Measurements from ENCODE around the gene MBNL3.

Gene MBNL3

DNA sequence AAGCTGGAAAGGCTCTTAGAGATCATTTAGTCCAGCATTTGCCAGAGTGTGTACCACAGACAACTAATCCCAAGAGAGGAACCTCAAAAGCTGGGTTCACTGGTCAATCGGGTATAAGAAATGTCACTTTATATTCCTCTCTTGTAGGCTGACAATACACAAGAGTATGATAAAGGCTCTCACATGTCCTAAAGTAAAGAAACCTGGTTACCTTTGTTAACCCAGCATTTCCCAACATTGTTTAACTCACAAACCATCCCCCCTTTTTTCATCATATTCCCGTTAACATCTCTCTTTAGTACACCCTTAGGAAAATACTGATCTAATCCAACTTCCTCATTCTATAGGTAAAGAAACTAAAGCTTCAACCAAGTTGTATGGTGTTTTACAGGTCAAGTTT lies 74.4 kb downstream of the MBNL3 start:
- no peak for DNase-seq (ENCODE audit: low read depth)

DNA sequence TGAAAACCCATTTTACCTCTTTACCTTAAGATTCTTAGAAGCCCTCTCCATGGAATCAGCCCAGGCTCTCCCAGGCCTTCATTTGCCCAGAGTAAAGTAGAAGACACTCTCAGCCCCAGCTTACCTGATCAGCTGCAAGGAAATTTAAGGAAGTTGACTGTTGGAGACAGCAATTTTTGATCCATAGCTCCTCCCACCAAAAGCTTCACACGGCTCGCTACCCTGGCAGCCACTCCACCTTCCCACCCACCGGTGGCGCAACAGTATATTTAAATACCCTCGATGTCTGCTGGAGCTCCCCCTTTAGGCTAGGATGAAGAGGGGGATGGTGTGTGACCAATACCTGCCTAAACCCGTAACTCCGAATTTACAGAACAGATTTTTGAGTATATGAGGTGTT lies 75.4 kb downstream of the MBNL3 start:
- no peak for DNase-seq (ENCODE audit: low read depth)

- no peak for DNase-seq (ENCODE audit: low read depth)
Measured at GRCh38 chrX:132412208-132412607, 76.6 kb downstream of the MBNL3 start.

DNA sequence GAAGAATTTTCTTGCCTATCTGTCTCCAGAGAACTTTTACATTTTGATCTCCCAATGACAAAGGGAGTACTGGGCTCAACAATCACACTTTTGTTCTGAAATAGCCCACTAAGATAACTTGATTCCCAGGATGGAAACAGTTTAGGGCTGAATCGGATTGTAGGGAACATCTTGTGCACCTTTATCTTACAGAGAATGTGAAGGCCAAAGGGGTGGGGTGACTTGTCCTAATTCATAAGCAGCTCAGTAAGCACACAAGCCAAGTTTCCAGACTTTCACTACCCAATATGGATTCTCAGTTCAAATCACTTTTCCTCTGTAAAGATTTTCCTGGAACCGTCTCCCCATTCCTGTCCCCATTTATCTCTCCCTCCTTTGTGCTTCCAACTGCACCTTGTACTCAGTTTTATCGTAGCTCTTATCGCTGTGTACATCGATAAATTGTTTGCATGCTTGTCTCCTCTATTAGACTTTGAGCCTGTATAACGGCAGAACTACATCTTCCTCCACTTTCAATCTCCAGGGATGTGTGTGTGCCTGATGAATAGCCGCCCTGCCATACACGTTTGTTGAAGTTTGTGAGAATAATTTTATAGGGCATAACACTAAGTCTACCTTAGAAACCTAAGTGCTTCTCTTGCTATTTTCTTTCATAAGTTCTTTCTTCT lies 77.4 kb downstream of the MBNL3 start:
- no peak for DNase-seq (ENCODE audit: low read depth)

DNA sequence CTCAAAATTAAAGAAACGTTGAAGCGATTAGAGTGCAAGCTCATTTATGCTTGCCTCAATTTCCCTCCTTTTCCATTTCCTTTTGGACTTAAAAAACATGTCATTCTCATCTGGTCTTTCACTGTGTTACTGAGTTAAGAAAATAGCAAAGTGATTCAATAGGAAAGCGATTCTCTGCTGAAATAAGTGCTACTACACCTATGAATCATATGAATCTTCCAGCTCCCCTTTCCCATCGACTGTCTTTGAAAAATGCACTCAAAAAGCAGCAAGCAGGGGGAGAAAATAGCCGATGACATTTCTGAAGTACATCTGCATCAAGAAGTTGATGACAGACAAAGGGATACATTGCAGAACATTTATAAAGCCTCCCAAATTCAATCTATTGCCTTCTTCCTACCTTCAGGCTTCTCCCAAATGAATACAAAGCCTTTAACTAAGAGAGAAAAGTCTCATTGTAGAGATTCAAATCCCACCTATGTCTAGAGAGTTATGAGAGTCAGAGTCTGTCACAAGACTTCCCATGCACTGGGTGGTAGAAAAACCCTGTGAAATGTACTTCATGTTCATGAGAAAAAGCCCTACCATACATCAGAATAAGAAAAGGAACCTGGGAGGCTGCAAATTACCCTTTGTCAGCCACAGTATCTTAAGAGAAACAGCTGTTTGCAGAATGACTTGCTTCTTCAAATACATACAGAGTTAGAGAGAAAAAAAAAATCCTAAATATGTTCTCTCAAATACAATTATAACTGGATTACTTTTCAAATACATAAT lies 78.9 kb downstream of the MBNL3 start:
- no peak for DNase-seq (ENCODE audit: low read depth)

DNA sequence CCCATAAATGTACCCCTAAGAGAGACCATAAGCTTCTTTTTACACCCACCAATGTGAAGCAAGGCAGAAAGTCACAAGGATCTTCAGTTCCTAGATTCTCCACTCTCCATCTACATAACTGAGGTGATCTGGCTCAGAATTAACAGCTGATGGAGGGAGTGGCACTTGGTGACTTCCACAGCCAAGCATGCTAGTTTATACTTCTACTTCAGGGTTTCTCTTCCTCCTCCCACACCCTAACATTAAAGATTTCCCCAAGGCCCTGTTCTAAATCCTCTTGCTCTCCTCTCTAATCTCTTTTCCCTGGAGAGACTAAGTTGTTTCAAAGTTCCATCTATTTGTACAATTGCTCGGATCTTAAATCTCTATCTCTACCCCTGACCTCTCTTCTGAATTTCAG lies 81.1 kb downstream of the MBNL3 start:
- no peak for DNase-seq (ENCODE audit: low read depth)

- DNase-seq (ENCODE audit: low read depth), result no peak
Measured at GRCh38 chrX:132406106-132406505, 82.7 kb downstream of the MBNL3 start.

DNA sequence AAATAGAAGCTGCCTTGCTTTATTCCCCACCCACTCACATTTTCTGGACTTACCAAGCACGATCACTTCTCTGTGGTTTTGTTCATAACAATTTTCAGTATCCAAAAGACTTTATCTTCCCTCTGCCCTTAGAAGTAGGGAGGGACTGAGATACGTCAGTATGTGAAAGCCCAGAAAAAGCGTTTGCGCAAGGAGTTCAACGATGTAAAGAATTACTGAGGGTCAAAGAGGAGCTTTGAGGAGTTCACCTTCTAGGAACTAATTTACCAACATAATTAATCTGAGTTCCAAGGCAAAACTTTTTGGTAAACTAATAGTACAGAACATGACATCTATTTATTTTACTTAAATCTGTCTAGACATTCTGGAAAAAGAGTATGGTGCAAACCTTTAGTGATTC lies 84.6 kb downstream of the MBNL3 start:
- DNase-seq (ENCODE audit: low read depth), result no peak

DNA sequence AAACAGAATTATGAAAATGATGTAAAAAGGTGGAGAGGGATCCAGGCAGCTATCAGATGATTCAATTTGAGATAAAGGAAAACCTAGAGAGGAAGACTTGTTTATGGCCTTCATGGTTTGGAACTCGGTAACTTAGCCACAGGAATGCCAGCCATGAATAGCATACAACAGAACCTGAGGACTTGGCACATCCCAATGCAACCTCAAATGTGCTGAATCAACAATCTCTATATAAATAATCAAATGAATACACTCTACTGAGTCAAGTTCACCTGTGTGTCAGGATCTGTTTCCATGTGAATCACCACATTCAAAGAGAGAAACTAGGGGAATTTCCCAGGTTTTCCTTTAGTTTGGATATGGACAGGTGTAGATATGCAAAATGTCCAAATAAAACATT lies 86.9 kb downstream of the MBNL3 start:
- no peak for DNase-seq (ENCODE audit: low read depth)

DNA sequence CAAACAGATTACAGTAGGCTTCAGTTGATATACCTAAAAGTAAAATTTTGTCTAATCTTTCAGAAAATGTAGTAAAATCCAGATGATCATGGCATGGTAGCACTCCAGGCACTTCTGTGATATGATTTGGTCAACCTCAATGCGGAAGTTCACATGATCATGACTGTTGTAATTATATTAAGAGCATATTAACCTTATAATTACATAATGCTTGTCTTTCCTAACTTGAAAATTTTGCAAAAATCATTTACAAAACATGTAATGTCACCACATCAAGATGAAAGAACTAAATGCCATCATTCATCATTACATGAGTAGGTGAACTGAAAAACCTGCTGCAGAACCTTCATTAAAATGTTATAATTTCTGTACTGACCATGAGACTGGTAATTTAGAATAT lies 88.1 kb downstream of the MBNL3 start:
- DNase-seq (ENCODE audit: low read depth), result no peak

- no peak for DNase-seq (ENCODE audit: low read depth)
Measured at GRCh38 chrX:132395645-132396044, 93.2 kb downstream of the MBNL3 start.

GRCh38 chrX:132395026-132395425 lies 93.8 kb downstream of the MBNL3 start:
- DNase-seq (ENCODE audit: low read depth), result no peak

GRCh38 chrX:132394591-132394990 lies 94.2 kb downstream of the MBNL3 start:
- no peak for DNase-seq (ENCODE audit: low read depth)

DNA sequence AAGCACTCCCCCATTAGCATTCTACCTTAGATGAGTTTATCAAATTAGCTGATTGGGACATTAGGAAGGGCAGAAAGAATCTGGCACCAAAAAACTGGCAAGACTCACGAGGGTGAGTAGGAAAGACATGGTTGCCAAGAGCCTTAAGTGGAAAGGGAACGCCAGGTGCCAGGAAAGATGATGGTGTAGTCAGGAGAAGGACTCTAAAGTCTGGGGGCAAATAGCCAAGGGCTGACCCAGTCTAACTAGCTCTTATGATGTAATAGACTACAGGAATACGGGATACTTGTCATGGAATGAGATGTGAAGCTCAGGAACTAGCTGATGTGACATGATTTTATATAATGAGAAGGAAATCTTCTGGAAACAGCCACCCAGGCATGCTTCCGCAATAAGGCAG lies 94.8 kb downstream of the MBNL3 start:
- no peak for DNase-seq (ENCODE audit: low read depth)

DNA sequence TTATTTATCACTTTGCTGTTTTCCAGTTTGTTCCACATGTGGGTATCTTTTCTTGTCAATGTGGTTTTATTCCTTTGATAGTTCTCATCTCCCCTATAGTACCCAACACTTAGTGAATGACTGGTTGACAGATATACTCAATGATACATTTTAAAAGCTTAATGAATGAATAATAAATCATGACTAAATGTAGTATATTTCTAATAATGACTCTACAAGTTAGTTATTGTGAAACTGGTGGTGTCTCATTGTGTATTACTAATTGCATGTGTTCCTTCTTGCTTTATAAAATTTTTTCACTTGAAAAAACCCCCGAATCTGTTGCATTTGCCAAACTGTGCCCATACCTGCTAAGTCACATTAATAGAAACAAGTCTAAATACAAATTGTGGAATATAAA lies 95.4 kb downstream of the MBNL3 start:
- no peak for DNase-seq (ENCODE audit: low read depth)

- DNase-seq (ENCODE audit: low read depth), result no peak
Measured at GRCh38 chrX:132393085-132393484, 95.8 kb downstream of the MBNL3 start.

DNA sequence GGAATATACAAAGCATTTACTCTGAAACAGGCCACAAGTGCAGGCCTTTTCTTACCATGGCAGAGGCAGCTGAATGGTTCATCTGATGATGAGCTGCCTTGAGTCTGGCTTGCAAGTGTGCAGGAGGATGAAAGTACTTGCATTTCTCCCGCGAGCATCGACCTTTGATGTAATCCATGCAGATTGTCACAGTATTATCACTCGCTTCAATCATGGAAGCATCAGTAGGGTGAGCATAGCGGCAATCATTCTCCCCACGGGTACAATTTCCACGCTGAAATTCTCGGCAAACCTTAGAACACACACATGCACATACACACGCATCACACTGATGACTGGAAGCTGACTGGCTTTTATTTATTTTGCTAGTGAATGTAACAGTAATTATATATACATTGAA lies 98.0 kb downstream of the MBNL3 start:
- no peak for DNase-seq (ENCODE audit: low read depth)

- DNase-seq (ENCODE audit: low read depth), result no peak
Measured at GRCh38 chrX:132389480-132389879, 99.4 kb downstream of the MBNL3 start.

DNA sequence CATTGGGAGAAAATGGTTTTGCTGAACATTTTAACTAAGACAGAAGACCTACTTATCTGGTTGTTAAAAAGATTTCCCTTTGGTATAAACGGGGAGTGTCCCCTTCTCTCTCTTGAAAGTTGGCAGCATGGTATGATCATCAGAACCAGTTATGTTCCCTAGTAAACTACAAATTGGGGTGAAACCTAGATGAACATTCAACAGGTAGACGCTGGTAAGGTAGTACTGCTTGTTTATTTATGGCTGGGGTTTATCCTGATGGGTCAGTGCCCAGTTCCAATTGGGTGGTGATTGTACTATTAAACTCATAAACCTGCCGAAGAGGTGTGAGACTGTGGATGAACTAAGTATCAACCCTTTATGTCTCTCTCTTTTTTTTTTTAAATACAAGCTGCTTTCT lies 100.5 kb downstream of the MBNL3 start:
- DNase-seq (ENCODE audit: low read depth), result no peak

- no peak for DNase-seq (ENCODE audit: low read depth)
Measured at GRCh38 chrX:132384301-132384700, 104.5 kb downstream of the MBNL3 start.

DNA sequence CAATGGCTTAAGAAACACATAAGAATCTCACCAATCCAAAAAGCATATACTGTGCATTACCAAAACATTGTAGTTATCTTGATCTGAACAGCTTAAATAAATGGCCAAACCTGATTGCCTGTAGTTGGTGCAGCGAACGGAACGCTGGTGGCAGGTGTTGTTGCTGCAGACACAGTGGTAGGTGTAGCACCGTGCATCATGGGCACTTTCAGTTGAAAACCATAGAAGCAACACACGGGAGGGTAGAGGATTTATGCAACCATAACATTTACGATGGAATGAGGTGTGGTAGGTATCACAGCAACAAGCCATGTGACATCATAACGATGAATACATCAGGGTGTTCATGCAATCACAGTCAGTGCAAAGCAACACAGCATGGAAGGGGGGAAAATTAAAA lies 106.8 kb downstream of the MBNL3 start:
- no peak for DNase-seq (ENCODE audit: low read depth)

DNA sequence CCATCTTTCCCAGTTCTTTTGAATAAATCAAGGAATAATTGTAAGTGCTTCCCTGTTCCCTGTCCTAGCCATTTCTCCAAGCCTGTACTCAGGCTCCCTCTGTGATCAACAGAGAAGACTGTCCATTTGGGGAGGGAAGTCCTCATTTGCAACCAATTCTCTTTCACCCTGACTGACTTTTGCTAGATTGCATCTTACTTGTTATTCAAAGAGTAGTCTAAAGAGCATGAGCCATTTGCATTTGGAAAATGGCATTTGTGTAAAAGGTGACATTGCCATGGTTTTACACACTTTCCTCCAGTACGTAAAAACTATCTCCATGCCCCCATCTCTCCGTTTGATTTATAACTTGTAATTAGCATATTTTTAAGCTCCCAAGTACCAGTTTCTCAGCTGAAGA lies 110.6 kb downstream of the MBNL3 start:
- DNase-seq (ENCODE audit: low read depth), result no peak

DNA sequence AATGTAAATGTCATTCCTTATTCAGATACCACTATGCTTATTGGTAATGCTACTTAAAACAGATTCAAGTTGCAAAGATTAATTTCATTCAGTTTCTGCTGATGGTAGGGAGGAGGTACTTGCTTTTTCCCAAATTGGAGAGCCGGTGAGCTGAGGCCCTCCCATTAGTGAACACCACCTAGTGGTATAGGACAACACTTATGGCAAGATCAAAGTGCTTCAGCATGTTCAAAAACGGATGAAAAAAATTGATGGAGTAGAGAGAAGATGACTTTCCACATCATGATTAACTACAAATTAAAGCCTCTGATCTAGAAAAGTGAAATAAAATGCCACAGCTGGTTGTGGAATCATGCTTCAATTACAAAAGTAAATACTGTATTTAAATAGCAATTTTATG lies 112.9 kb downstream of the MBNL3 start:
- DNase-seq (ENCODE audit: low read depth), result no peak

DNA sequence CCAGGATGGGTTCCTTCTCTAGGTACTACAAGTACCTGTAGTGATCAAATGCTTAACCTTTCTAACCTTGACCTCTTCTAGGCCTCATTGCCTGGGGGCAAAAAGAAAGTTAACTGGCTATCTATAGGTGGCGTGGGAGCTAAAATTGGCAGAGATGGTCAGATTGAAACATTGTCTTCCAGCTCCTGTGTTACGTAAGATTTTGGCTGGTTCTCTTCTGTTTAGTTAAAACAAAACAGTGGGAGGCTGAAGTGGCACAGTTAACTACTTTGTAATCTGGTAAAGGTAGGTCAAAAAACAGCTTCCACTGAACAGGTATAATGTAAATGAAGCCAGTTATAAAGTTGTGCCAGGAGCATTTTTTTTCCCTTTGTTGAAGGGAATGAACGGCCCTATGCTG lies 115.2 kb downstream of the MBNL3 start:
- no peak for DNase-seq (ENCODE audit: low read depth)

All from activated T-cell treated with anti-CD3 and anti-CD28 coated beads for 24 hours (primary cell).